ENCODE results near the gene TNKS1BP1.

TNKS1BP1 gene

DNA sequence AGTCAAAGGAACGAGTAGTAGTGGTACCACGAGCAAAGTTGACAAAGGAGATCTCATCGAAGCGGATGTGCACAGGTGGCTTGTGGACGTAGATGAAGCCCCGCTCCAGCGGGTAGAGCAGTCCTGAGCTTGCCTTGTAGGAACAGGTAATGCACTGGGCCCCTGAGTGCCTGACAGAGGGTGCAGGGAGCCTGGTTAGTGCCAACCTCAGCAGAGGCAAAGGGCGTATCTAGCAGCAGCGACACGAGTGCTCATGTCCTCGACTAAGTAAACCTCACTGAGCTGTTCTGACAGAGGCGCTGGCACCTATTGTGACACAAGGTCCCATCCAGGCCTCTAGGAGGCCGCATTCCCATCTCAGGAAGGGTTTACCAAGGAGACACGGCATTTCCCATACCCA lies 7.0 kb upstream of the TNKS1BP1 start:
- Histone ChIP-seq H3K4me3 (ENCODE audit: extremely low read depth, insufficient read depth, low read length, poor library complexity, severe bottlenecking) (no peak overlapping the region), H3K4me1 (ENCODE audit: control insufficient read depth, insufficient read depth, low read length, poor library complexity, severe bottlenecking) (no peaks in the 10 kb centered on the region), H3K27ac (ENCODE audit: low read depth, low read length, severe bottlenecking) (no peak overlapping the region), H3K9me3 (ENCODE audit: control insufficient read depth, low read length) (no peaks in the 10 kb centered on the region), H3K36me3 (ENCODE audit: control insufficient read depth, insufficient read depth, low read length) (peaks cover 77% of the 10 kb centered on the region)
- 97 to 98% methylated on average over 14 of the region's 14 CpGs for WGBS, 2 experiments (ENCODE audit: insufficient coverage in 2 of 2)

DNA sequence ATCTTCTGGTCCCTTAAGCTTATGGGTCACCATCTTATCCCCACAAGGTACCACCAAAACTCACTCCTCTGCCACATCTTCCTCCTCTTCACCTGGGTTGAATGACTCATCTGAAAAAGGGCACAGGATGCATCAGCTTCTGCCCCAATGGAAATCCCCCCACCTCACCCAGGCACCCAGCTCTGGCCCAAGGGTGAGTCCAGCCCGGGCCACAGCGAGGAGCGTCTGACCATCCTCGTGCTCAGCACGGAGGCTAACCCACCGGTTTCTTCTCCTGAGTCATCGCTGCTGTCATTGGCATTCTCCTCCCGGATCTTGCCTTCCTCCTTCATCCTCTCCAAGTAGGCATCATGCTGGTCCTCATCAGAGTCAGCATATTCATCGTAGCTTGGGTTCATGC lies 5.3 kb upstream of the TNKS1BP1 start:
- Histone ChIP-seq H3K36me3 (ENCODE audit: control insufficient read depth, insufficient read depth, low read length) (peaks cover 88% of the 10 kb centered on the region), H3K9me3 (ENCODE audit: control insufficient read depth, low read length) (no peaks in the 10 kb centered on the region), H3K4me3 (ENCODE audit: extremely low read depth, insufficient read depth, low read length, poor library complexity, severe bottlenecking) (no peak overlapping the region), H3K4me1 (ENCODE audit: control insufficient read depth, insufficient read depth, low read length, poor library complexity, severe bottlenecking) (peaks cover 10% of the 10 kb centered on the region), H3K27ac (ENCODE audit: low read depth, low read length, severe bottlenecking) (no peak overlapping the region)
- WGBS, 2 experiments (ENCODE audit: insufficient coverage in 2 of 2): 92 to 93% methylated on average over 8 to 9 of the region's 9 CpGs

DNA sequence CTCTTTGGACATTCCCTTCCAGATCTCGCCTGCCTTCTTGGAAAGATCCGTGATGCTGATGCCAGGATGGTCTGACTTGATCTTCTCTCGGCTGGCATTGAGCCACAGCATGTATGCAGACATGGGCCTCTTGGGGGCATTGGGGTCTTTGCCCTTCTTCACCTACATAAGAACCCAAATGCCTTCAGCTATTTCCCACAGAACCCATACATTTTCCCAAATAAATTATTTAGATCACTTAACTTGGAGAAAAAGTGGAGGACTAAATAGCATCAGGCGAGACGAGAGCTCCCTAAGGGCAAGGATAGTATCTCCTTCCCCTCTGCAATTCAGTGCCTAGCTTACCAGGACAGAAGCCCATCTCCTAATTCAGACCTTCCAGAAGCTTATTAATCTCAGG lies 3.0 kb upstream of the TNKS1BP1 start:
- WGBS, 2 experiments (ENCODE audit: insufficient coverage in 2 of 2): 91 to 100% methylated on average over 3 to 5 of the region's 5 CpGs
- H3K36me3 ChIP-seq (ENCODE audit: control insufficient read depth, insufficient read depth, low read length): peaks cover 71% of the 10 kb centered on the region
- H3K4me3 ChIP-seq (ENCODE audit: extremely low read depth, insufficient read depth, low read length, poor library complexity, severe bottlenecking): no peak overlapping the region
- H3K9me3 ChIP-seq (ENCODE audit: control insufficient read depth, low read length): no peaks in the 10 kb centered on the region
- H3K27ac ChIP-seq (ENCODE audit: low read depth, low read length, severe bottlenecking): no peak overlapping the region
- H3K4me1 ChIP-seq (ENCODE audit: control insufficient read depth, insufficient read depth, low read length, poor library complexity, severe bottlenecking): peaks cover 20% of the 10 kb centered on the region

DNA sequence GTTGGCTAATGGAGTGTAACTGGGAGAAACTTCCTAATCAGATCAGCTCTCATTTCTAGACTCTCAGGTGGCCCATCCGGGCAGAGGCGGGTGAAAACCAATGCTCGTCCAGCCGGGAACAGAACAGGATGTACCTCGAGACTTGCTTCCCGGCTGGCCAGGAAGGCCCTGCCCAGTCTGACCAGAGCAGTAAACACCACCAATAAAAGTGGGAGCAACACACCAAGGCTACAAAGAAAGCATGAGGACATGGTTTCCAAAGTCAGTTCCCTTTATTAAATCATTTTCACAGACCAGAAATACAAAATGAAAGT lies 940 bp upstream of the TNKS1BP1 start:
- peak overlapping the region; percentile 99 for H3K27ac ChIP-seq (ENCODE audit: low read depth, low read length, severe bottlenecking)
- 68 to 73% methylated on average over 4 to 5 of the region's 6 CpGs for WGBS, 2 experiments (ENCODE audit: insufficient coverage in 2 of 2)
- peaks cover 38% of the 10 kb centered on the region for H3K4me1 ChIP-seq (ENCODE audit: control insufficient read depth, insufficient read depth, low read length, poor library complexity, severe bottlenecking)
- no peaks in the 10 kb centered on the region for H3K9me3 ChIP-seq (ENCODE audit: control insufficient read depth, low read length)
- H3K4me3 ChIP-seq (ENCODE audit: extremely low read depth, insufficient read depth, low read length, poor library complexity, severe bottlenecking): peak overlapping the region; percentile 80
- H3K36me3 ChIP-seq (ENCODE audit: control insufficient read depth, insufficient read depth, low read length): peaks cover 61% of the 10 kb centered on the region

DNA sequence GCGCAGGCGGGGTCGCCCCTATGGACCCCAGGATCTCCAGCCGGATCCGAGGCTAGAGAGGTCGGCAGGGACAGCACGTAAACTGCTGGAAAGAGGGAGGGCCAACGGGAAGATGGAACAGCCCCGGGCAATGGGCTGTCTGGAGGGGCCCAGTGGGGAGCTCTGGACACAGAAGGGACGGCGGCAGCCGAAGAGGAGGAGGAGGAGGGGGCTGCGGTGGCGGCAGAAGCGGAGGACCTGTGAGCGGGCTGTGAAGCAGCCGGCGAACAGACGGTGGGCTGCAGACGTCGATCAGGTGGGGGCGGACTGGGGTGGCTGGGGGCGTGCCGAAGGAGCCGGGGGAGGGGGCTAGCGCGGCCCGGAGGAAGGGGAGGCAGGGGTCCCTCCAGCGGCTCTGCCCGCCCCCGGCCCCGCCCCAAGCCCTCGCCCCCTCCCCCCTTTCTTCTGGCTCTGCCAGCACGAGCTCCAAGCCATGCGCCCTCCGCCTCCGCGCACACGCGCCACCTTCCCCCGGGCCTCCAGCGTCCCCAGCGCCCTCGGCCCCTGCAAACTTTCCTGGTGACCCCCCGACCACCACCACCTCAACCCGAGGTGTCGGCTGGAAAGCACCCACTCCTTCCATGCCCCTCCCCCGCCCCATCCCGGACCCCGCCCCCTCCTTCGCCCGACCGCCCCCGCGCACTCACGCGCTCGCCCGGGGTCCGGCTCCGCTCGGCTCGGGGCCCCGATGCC lies 432 bp downstream of the TNKS1BP1 start:
- peaks cover 61% of the 10 kb centered on the region for H3K36me3 ChIP-seq (ENCODE audit: control insufficient read depth, insufficient read depth, low read length)
- peak overlapping the region; percentile 80 for H3K4me3 ChIP-seq (ENCODE audit: extremely low read depth, insufficient read depth, low read length, poor library complexity, severe bottlenecking)
- peak overlapping the region; percentile 99 for H3K27ac ChIP-seq (ENCODE audit: low read depth, low read length, severe bottlenecking)
- H3K9me3 ChIP-seq (ENCODE audit: control insufficient read depth, low read length): no peaks in the 10 kb centered on the region
- peaks cover 38% of the 10 kb centered on the region for H3K4me1 ChIP-seq (ENCODE audit: control insufficient read depth, insufficient read depth, low read length, poor library complexity, severe bottlenecking)
- 0% methylated on average over 21 to 27 of the region's 64 CpGs for WGBS, 2 experiments (ENCODE audit: insufficient coverage in 2 of 2)

DNA sequence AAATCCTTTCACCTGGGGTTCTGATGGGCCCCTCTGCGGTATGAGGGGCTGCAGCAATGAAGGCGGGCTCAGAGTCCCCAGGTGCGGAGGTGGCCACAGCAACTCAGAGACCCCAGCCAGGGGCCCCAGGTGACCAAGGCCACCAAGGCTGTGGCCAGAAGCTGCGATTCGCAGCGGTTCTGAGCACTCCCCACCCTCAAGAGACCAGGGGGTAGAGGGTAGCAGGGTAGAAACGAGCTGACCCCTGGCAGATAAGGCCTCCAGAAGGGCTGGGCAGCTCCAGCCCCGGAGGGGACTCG lies 948 bp downstream of the TNKS1BP1 start:
- 7 to 9% methylated on average over 5 to 8 of the region's 9 CpGs for WGBS, 2 experiments (ENCODE audit: insufficient coverage in 2 of 2)
- Histone ChIP-seq H3K4me3 (ENCODE audit: extremely low read depth, insufficient read depth, low read length, poor library complexity, severe bottlenecking) (peak overlapping the region; percentile 80), H3K4me1 (ENCODE audit: control insufficient read depth, insufficient read depth, low read length, poor library complexity, severe bottlenecking) (peaks cover 41% of the 10 kb centered on the region), H3K27ac (ENCODE audit: low read depth, low read length, severe bottlenecking) (peak overlapping the region; percentile 99), H3K36me3 (ENCODE audit: control insufficient read depth, insufficient read depth, low read length) (peaks cover 61% of the 10 kb centered on the region), H3K9me3 (ENCODE audit: control insufficient read depth, low read length) (no peaks in the 10 kb centered on the region)

DNA sequence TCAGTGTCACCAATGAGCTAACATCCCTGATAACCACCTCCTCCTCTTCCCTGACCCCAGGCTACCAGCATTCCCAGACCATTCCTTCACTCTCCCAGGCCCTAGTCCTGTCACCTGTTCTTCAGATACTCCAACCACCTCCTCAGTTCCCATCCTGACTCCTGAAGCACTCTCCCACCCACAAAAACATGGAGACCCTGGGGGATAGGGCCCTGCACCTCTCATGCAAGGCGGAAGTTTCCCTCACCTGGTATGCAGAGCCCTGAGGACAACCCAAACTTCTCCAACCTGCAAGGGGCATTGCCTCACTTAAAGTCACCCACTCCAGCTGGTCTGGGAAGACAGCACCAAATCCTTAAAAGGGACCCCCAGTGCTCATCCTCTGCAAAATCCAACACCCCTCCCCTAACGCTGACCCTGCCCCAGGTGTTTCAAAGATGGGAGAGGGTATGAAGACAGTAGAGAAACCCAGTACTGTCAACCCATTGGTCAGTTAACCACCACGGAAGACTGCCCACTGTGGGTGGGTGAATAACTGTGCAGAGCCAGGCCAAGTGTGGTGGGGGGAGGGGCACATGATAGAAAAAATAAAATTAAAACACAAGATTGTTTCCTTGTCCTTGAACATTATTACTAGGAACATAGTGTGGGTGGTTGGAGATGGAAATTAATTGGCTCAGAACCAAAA lies 1.4 kb downstream of the TNKS1BP1 start:
- H3K9me3 ChIP-seq (ENCODE audit: control insufficient read depth, low read length): no peaks in the 10 kb centered on the region
- H3K36me3 ChIP-seq (ENCODE audit: control insufficient read depth, insufficient read depth, low read length): peaks cover 61% of the 10 kb centered on the region
- H3K4me1 ChIP-seq (ENCODE audit: control insufficient read depth, insufficient read depth, low read length, poor library complexity, severe bottlenecking): peaks cover 45% of the 10 kb centered on the region
- H3K27ac ChIP-seq (ENCODE audit: low read depth, low read length, severe bottlenecking): peak overlapping the region; percentile 99
- H3K4me3 ChIP-seq (ENCODE audit: extremely low read depth, insufficient read depth, low read length, poor library complexity, severe bottlenecking): peak overlapping the region; percentile 80
- WGBS, 2 experiments (ENCODE audit: insufficient coverage in 2 of 2): 90 to 92% methylated on average over 1 of the region's 3 CpGs

DNA sequence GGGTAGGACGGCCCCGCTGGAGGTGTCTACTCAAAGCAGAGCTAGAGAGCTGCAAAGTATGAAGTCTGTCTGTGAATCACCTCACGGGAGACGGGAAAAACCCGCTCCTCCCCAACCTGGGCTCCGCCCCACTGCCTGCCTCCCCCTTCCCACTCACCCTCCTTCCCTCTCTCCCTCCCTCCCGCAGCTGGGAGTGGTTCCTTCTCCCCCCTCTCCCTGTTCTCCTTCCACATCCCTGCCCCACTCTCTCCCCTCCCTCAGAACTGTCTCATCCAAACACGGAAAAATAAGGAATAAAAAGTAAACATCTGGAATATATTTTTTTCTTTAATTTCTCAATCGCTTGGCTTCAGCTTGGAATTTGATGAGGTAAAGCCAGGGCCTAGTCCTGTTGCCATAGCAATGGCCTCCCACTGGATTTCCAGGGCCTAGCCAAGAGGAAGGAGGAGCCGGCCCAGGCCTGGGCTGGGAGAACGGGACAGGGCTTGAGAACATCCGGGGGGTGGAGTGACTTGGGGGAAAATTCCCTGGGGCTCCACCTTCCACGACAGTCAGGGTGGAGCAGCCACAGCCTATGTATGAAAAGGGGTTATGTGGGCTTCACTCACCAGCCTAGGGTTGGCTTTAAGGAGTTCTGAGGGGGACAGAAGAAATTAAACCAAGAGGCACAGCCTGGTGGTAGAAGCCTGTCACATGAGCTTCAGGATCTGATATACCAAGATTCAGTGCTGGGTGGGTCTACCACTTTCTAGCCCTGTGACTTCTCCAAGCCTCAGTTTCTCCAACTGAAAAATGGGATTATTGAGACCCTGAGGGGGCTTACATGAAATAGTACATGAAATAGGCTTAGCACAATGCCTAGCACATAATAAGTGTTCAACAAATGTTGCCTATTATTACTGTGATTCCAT lies 2.2 kb downstream of the TNKS1BP1 start:
- WGBS, 2 experiments (ENCODE audit: insufficient coverage in 2 of 2): 3 to 16% methylated on average over 4 to 7 of the region's 13 CpGs
- H3K4me1 ChIP-seq (ENCODE audit: control insufficient read depth, insufficient read depth, low read length, poor library complexity, severe bottlenecking): peaks cover 52% of the 10 kb centered on the region
- peaks cover 61% of the 10 kb centered on the region for H3K36me3 ChIP-seq (ENCODE audit: control insufficient read depth, insufficient read depth, low read length)

DNA sequence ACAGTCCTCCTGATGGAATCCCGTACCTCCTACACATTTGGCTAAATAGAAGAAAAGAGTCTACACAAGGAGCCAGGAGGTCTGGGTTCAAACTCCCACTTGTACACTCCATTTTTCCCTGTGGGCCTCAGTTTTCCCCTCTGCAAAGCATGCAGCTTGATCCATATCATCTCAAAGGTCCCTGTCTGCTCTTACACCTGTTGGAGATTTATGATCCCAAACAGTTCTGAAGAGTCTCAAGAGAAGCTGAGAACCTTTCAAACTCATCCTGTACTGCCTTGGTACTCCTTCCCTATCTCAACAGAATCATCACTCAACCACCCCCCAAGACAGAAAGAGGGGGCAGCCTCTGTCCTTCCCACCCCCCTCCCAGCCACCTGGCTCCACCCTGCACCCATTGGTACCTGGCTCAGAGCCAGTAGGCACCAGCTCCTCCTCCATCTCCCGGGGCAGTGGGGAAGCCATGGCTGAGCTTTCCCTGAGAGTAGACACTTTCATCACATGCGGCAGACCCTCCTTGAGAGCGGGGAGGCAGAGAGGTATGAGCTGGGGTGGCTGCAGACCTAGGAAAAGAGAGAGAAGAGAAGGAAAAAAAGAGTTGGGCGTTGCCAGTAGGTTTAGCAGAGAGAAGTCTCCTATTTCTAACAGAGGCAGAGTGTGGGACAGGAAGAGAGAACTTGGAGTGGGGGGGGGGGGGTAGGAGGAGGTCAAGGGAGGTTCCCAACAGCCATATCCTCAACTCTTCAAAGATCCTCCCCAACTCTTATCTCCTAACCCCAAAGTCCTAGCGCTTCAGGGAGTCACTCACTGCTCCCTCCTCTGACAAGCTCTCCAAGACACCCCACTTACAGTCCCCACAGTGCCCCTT lies 3.1 kb downstream of the TNKS1BP1 start:
- Histone ChIP-seq H3K9me3 (ENCODE audit: control insufficient read depth, low read length) (no peaks in the 10 kb centered on the region), H3K36me3 (ENCODE audit: control insufficient read depth, insufficient read depth, low read length) (peaks cover 61% of the 10 kb centered on the region), H3K4me3 (ENCODE audit: extremely low read depth, insufficient read depth, low read length, poor library complexity, severe bottlenecking) (peak overlapping the region; percentile 80), H3K27ac (ENCODE audit: low read depth, low read length, severe bottlenecking) (peak overlapping the region; percentile 83), H3K4me1 (ENCODE audit: control insufficient read depth, insufficient read depth, low read length, poor library complexity, severe bottlenecking) (peaks cover 58% of the 10 kb centered on the region)
- WGBS, 2 experiments (ENCODE audit: insufficient coverage in 2 of 2): 78 to 81% methylated on average over 3 to 6 of the region's 6 CpGs

More for the DNA sequence above, 2.2 kb downstream of the TNKS1BP1 start:
- H3K9me3 ChIP-seq (ENCODE audit: control insufficient read depth, low read length): no peaks in the 10 kb centered on the region
- H3K4me3 ChIP-seq (ENCODE audit: extremely low read depth, insufficient read depth, low read length, poor library complexity, severe bottlenecking): peak overlapping the region; percentile 80
- H3K27ac ChIP-seq (ENCODE audit: low read depth, low read length, severe bottlenecking): peak overlapping the region; percentile 83

DNA sequence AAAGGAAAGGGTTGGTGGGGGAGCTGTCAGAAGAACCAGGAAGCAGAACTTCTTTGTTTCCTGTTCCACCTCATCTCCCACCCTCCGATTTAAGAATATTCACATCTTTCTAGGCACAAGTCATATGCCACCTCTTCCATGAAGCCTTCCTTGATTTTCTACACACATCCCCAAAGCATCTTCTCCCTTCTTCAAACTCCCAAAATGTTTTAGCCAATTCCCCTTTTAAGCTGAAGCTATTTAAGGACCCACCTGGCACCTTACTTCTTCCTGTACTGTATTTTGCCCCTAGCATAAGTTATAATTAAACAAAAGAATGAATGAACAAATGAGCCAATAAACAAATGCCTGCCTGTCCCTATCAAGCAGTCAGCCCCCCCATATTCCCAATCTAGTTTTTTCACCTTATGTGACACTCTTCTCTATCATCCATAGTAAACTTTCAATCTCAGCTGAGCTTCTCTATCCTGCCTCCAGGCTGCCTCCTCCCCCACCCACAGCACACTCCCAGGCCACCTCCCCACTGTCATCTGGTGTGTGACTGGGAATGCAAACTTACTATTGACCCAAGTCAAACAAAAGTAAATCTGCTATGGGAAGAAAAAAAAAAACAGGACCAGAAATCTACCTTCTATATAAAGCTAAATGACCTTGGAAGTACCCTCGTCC lies 3.9 kb downstream of the TNKS1BP1 start:
- no peak overlapping the region for H3K4me3 ChIP-seq (ENCODE audit: extremely low read depth, insufficient read depth, low read length, poor library complexity, severe bottlenecking)
- peaks cover 61% of the 10 kb centered on the region for H3K4me1 ChIP-seq (ENCODE audit: control insufficient read depth, insufficient read depth, low read length, poor library complexity, severe bottlenecking)
- no peaks in the 10 kb centered on the region for H3K9me3 ChIP-seq (ENCODE audit: control insufficient read depth, low read length)
- 100% methylated on average over 1 of the region's 2 CpGs for WGBS, 2 experiments (ENCODE audit: insufficient coverage in 2 of 2)
- peaks cover 61% of the 10 kb centered on the region for H3K36me3 ChIP-seq (ENCODE audit: control insufficient read depth, insufficient read depth, low read length)
- H3K27ac ChIP-seq (ENCODE audit: low read depth, low read length, severe bottlenecking): no peak overlapping the region

Measured in mesodermal cell (in vitro differentiated cells).